Loucy (cell line): ENCODE results near the gene CTNND2.

Experiments used
- EZH2phosphoT487 ChIP-seq: fragments of 200-600 bp; IDR thresholded peaks from 2 replicates; pipeline ENCODE4 v1.6.1; 2018; ENCODE audit warnings: antibody characterized with exemption, mild to moderate bottlenecking, moderate library complexity, borderline replicate concordance
- TF ChIP-seq, protein P1 (sequence below): fragments of 200-600 bp; sonication (generic); conservative IDR thresholded peaks from 2 replicates; pipeline ENCODE4 v1.5.1; 2014; ENCODE audit warnings: mild to moderate bottlenecking, antibody characterized with exemption, low read length

GRCh38 chr5:11734369-11734768 lies 169.9 kb downstream of the CTNND2 start:
- TF ChIP-seq, protein P1, sequence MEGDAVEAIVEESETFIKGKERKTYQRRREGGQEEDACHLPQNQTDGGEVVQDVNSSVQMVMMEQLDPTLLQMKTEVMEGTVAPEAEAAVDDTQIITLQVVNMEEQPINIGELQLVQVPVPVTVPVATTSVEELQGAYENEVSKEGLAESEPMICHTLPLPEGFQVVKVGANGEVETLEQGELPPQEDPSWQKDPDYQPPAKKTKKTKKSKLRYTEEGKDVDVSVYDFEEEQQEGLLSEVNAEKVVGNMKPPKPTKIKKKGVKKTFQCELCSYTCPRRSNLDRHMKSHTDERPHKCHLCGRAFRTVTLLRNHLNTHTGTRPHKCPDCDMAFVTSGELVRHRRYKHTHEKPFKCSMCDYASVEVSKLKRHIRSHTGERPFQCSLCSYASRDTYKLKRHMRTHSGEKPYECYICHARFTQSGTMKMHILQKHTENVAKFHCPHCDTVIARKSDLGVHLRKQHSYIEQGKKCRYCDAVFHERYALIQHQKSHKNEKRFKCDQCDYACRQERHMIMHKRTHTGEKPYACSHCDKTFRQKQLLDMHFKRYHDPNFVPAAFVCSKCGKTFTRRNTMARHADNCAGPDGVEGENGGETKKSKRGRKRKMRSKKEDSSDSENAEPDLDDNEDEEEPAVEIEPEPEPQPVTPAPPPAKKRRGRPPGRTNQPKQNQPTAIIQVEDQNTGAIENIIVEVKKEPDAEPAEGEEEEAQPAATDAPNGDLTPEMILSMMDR: no peak
- no peak for TF ChIP-seq EZH2phosphoT487
